B cell (primary cell): ENCODE measurements around the gene ADCK2. TPM values are rescaled to one million over a fixed set of nuclear protein-coding genes. Genes with fewer than 3 reads are reported as not detected.

ENCODE experiments used
- ATAC-seq: fragments of 200-7000 bp; cut with Tn5 transposase; one replicate; pipeline ENCODE4 v1.10.0; 2021; ENCODE audit warnings: low read depth, mild to moderate bottlenecking, moderate number of reproducible peaks, moderate library complexity
- CTCF ChIA-PET: fragments of 350-600 bp; sonication (Branson Sonifier 250); formaldehyde crosslinking; loops from one replicate; lab custom pipeline; 2021; ENCODE audit warnings: antibody characterized with exemption, inconsistent platforms; lab: Charles Lee
- POLR2A ChIA-PET: fragments of 350-600 bp; sonication (Branson Sonifier 250); formaldehyde crosslinking; loops from one replicate; lab custom pipeline; 2021; ENCODE audit warnings: antibody characterized with exemption; lab: Charles Lee
- DNase-seq: peaks from one replicate; pipeline ENCODE4 v3.0.0; 2013
- H2AFZ ChIP-seq: 2 replicates; pipeline ENCODE4 v1.6.1; 2012; ENCODE audit warnings: mild to moderate bottlenecking, low read depth, low read length; ENCODE audit not compliant: insufficient read depth, poor library complexity, severe bottlenecking
- H3K27ac ChIP-seq, 2 donors: 1 replicate in 1 of 2; 2 replicates in 1 of 2; pipeline ENCODE4 v1.5.1; 2012 to 2013; ENCODE audit warnings: low read length in 2 of 2, mild to moderate bottlenecking in 2 of 2, moderate library complexity in 1 of 2
- H3K27me3 ChIP-seq, 4 experiments: fragments of 200-600 bp in 1 of 4; sonication (generic) in 1 of 4; replicated peaks in 1 of 4; 1 replicate in 2 of 4; 2 replicates in 2 of 4; pipeline versions ENCODE4 v1.6.1 to v1.7.0; 2013 to 2016; ENCODE audit warnings: low read length in 3 of 4, mild to moderate bottlenecking in 2 of 4, mixed read lengths in 1 of 4, moderate library complexity in 1 of 4; ENCODE audit not compliant: insufficient read depth in 4 of 4, control insufficient read depth in 3 of 4; ENCODE audit errors: control extremely low read depth in 1 of 4
- H3K36me3 ChIP-seq, 2 experiments: replicated peaks in 1 of 2; 1 replicate in 1 of 2; 2 replicates in 1 of 2; pipeline versions ENCODE4 v1.6.1 to v1.7.1; 2013; ENCODE audit warnings: low read length in 1 of 2; ENCODE audit not compliant: insufficient read depth in 2 of 2, control insufficient read depth in 1 of 2; ENCODE audit errors: control extremely low read depth in 1 of 2, extremely low read depth in 1 of 2
- H3K4me1 ChIP-seq, 2 donors: fragments of 200-600 bp in 1 of 2; sonication (generic) in 1 of 2; 1 replicate in 1 of 2; 2 replicates in 1 of 2; pipeline versions ENCODE4 v1.5.1 to v1.6.1; 2013 to 2017; ENCODE audit warnings: low read length in 2 of 2; ENCODE audit not compliant: control insufficient read depth in 2 of 2, insufficient read depth in 2 of 2
- H3K4me2 ChIP-seq: replicated peaks from 2 replicates; pipeline ENCODE3; 2012; ENCODE audit warnings: mild to moderate bottlenecking, low read depth, low read length; ENCODE audit not compliant: poor library complexity, severe bottlenecking
- H3K4me3 ChIP-seq, 5 experiments: fragments of 200-600 bp in 1 of 5; sonication (generic) in 1 of 5; 1 replicate in 3 of 5; 2 replicates in 2 of 5; pipeline versions ENCODE4 v1.5.1 to v1.7.0; 2011 to 2016; ENCODE audit warnings: low read length in 4 of 5, mild to moderate bottlenecking in 4 of 5, low read depth in 2 of 5, control low read depth in 1 of 5, moderate library complexity in 1 of 5; ENCODE audit not compliant: insufficient read depth in 1 of 5; ENCODE audit errors: control extremely low read depth in 1 of 5, extremely low read depth in 1 of 5
- H3K79me2 ChIP-seq: fragments of 200-600 bp; sonication (generic); one replicate; pipeline ENCODE4 v1.6.0; 2016; ENCODE audit warnings: low read length; ENCODE audit not compliant: control insufficient read depth, insufficient read depth
- H3K9ac ChIP-seq: fragments of 200-600 bp; sonication (generic); 2 replicates; pipeline ENCODE4 v1.6.1; 2017; ENCODE audit warnings: mild to moderate bottlenecking, low read length, moderate library complexity
- H3K9me3 ChIP-seq, 3 donors: one replicate each; pipeline versions ENCODE4 v1.6.1 to v1.7.1; 2013; ENCODE audit warnings: low read length in 2 of 3; ENCODE audit not compliant: control insufficient read depth in 2 of 3, insufficient read depth in 1 of 3; ENCODE audit errors: control extremely low read depth in 1 of 3
- H4K20me1 ChIP-seq: 2 replicates; pipeline ENCODE4 v1.6.0; 2012; ENCODE audit warnings: mild to moderate bottlenecking, low read length; ENCODE audit not compliant: insufficient read depth, control insufficient read depth, poor library complexity, severe bottlenecking
- H3K27ac Mint-ChIP-seq: one replicate; pipeline ENCODE4 v1.8.0; 2021; ENCODE audit warnings: mixed read lengths
- H3K27me3 Mint-ChIP-seq: one replicate; pipeline ENCODE4 v1.8.0; 2021; ENCODE audit warnings: mixed read lengths
- H3K4me1 Mint-ChIP-seq: one replicate; pipeline ENCODE4 v1.8.0; 2021; ENCODE audit warnings: mixed read lengths
- H3K4me3 Mint-ChIP-seq: one replicate; pipeline ENCODE4 v1.8.0; 2021; ENCODE audit warnings: mixed read lengths
- H3K9me3 Mint-ChIP-seq: one replicate; pipeline ENCODE4 v1.8.0; 2022; ENCODE audit warnings: mixed read lengths; ENCODE audit not compliant: insufficient read depth
- EZH2 ChIP-seq: IDR thresholded peaks from 2 replicates; pipeline ENCODE4 v1.6.1; 2012; ENCODE audit warnings: borderline replicate concordance, low read depth, mild to moderate bottlenecking, moderate library complexity, low read length; ENCODE audit not compliant: insufficient read depth, poor library complexity, severe bottlenecking
- whole genome bisulfite sequencing: methylation state at CpG from one replicate; pipeline ENCODE4 v1.1.5; 2013; ENCODE audit warnings: missing lambda C conversion rate; ENCODE audit not compliant: insufficient coverage; 5-methylcytosine and 5-hydroxymethylcytosine counted together
- intact Hi-C: fragments of 100-400 bp; cut with micrococcal nuclease; formaldehyde crosslinking; loops from one replicate; pipeline ENCODE4 v1.10.0; 2022
- polyA plus RNA-seq: library from polyadenylated mRNA; depleted of rRNA; stranded (reverse); fragments of >200 nt; gene quantifications from 2 replicates; pipeline ENCODE4 v1.2.3, GENCODE V29; 2012
- total RNA-seq, 2 donors: library from RNA; stranded (reverse); fragments of 120-200 nt in 1 of 2; gene quantifications; 1 replicate in 1 of 2; 2 replicates in 1 of 2; pipeline versions ENCODE4 v1.2.3 to v1.2.4, GENCODE V29; 2013 to 2022
- TF ChIP-seq, protein P1 (sequence below): fragments of 200-600 bp; IDR thresholded peaks from one replicate; pipeline ENCODE4 v1.8.0; 2022; ENCODE audit warnings: antibody characterized with exemption, mild to moderate bottlenecking

ADCK2 gene
- total and polyA plus RNA-seq, 2 donors (not counting 1 experiment from before 2014, with no cell fraction given): 13.3 to 32.6 TPM

DNA sequence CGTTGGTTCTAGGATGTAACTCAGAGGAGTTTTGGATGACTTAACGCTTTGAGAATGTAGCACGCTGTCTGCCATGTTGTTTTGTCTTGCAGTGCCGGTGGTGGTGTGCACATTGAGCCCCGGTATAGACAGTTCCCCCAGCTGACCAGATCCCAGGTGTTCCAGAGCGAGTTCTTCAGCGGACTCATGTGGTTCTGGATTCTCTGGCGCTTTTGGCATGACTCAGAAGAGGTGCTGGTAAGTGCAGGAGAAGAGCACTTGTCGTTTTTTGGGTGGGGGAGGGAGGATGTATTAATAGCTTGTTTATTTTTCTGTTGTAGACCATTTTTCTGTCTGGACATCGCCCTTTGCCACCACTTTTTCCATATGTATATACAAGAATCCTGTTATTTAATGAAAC lies 30.0 kb downstream of the ADCK2 start:
- DNase-seq: no peak
- H3K79me2 ChIP-seq: peaks cover 50% of the 10 kb centered on the region
- over 99% methylated on average over 8 of the region's 10 CpGs for WGBS
- TF ChIP-seq, protein P1, sequence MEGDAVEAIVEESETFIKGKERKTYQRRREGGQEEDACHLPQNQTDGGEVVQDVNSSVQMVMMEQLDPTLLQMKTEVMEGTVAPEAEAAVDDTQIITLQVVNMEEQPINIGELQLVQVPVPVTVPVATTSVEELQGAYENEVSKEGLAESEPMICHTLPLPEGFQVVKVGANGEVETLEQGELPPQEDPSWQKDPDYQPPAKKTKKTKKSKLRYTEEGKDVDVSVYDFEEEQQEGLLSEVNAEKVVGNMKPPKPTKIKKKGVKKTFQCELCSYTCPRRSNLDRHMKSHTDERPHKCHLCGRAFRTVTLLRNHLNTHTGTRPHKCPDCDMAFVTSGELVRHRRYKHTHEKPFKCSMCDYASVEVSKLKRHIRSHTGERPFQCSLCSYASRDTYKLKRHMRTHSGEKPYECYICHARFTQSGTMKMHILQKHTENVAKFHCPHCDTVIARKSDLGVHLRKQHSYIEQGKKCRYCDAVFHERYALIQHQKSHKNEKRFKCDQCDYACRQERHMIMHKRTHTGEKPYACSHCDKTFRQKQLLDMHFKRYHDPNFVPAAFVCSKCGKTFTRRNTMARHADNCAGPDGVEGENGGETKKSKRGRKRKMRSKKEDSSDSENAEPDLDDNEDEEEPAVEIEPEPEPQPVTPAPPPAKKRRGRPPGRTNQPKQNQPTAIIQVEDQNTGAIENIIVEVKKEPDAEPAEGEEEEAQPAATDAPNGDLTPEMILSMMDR: no peak
- no peak for TF ChIP-seq EZH2
- no peak for ATAC-seq
- H3K4me1 Mint-ChIP-seq: peaks cover 16% of the 10 kb centered on the region
- no peaks in the 10 kb centered on the region for H3K27me3 ChIP-seq
- no peaks in the 10 kb centered on the region for H3K9me3 ChIP-seq
- no peak overlapping the region for H3K4me3 ChIP-seq
- ChIA-PET CTCF (interaction anchor here (0.5 to 1.6 kb wide), 3 partner anchors 28 to 182 kb away, joined by 4 read pairs; no protein-coding TSS in a partner anchor), POLR2A (interaction anchor here (0.6 kb wide), 2 partner anchors 61 to 75 kb away, joined by 3 read pairs; no protein-coding TSS in a partner anchor)
- no peaks in the 10 kb centered on the region for H3K9me3 Mint-ChIP-seq
- no peak overlapping the region for H3K4me2 ChIP-seq
- peaks cover 17% of the 10 kb centered on the region for H4K20me1 ChIP-seq
- H3K4me1 ChIP-seq: peaks cover 7 to 9% of the 10 kb centered on the region in 2 donors
- no peak overlapping the region for H3K4me3 Mint-ChIP-seq
- no peak overlapping the region for H3K27ac ChIP-seq
- H3K9ac ChIP-seq: no peak overlapping the region
- intact Hi-C loops: no loop called here
- H3K36me3 ChIP-seq: peaks cover 1 to 24% of the 10 kb centered on the region in 2 experiments
- H3K27ac Mint-ChIP-seq: peak overlapping the region; percentile 11
- no peaks in the 10 kb centered on the region for H3K27me3 Mint-ChIP-seq
- no peak overlapping the region for H2AFZ ChIP-seq

DNA sequence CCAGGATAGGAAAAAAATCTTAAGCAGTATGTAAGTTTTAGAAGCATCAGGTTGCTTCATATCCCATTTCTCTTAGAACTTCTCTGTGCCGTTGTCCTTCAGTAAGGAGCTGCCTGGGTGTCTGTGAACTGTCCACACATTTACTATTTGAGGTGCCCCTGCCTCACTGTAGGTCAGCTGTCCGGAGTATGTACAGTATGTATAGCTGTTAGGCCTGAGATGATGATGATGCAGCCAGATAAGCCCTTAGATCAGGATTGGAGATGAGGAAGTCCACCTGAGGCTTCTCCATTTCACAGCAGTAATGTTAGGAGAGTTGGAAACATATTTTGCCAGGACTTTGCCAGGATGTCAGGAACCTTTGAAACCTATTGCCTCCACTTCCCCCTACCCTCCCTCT lies 31.5 kb downstream of the ADCK2 start:
- TF ChIP-seq, protein P1: no peak
- TF ChIP-seq EZH2: no peak
- peaks cover 36% of the 10 kb centered on the region for H3K79me2 ChIP-seq
- H3K9ac ChIP-seq: no peak overlapping the region
- DNase-seq: no peak
- H3K27ac ChIP-seq: no peak overlapping the region
- intact Hi-C loops: no loop called here
- peaks cover 9% of the 10 kb centered on the region for H4K20me1 ChIP-seq
- H3K9me3 ChIP-seq: no peaks in the 10 kb centered on the region
- H3K4me3 Mint-ChIP-seq: no peak overlapping the region
- H3K4me2 ChIP-seq: no peak overlapping the region
- ATAC-seq: no peak
- H3K9me3 Mint-ChIP-seq: no peaks in the 10 kb centered on the region
- H2AFZ ChIP-seq: no peak overlapping the region
- no peaks in the 10 kb centered on the region for H3K27me3 Mint-ChIP-seq
- H3K4me1 ChIP-seq: no peaks in the 10 kb centered on the region
- no peak overlapping the region for H3K4me3 ChIP-seq
- peaks cover 1 to 24% of the 10 kb centered on the region in 2 experiments for H3K36me3 ChIP-seq
- POLR2A ChIA-PET: no interaction called here
- CTCF ChIA-PET: no interaction called here
- 86% methylated on average over 1 of the region's 2 CpGs for WGBS
- no peak overlapping the region for H3K27ac Mint-ChIP-seq
- no peaks in the 10 kb centered on the region for H3K27me3 ChIP-seq
- peaks cover 7% of the 10 kb centered on the region for H3K4me1 Mint-ChIP-seq
